HUES64 (cell line): ENCODE results near the gene PCSK6.

Experiments used
- H3K27ac ChIP-seq: 2 replicates; pipeline ENCODE4 v1.7.0; 2013; ENCODE audit warnings: low read depth, low read length, inconsistent platforms
- H3K27me3 ChIP-seq: 2 replicates; pipeline ENCODE4 v1.6.1; 2013; ENCODE audit warnings: mild to moderate bottlenecking, low read length; ENCODE audit not compliant: insufficient read depth
- H3K36me3 ChIP-seq: 2 replicates; pipeline ENCODE4 v1.6.1; 2013; ENCODE audit warnings: mild to moderate bottlenecking, low read length; ENCODE audit not compliant: insufficient read depth
- H3K4me1 ChIP-seq: 2 replicates; pipeline ENCODE4 v1.6.1; 2013; ENCODE audit warnings: mild to moderate bottlenecking, low read length, moderate library complexity; ENCODE audit not compliant: insufficient read depth
- H3K4me3 ChIP-seq: 2 replicates; pipeline ENCODE4 v1.5.1; 2013; ENCODE audit warnings: mild to moderate bottlenecking, low read length, moderate library complexity
- H3K9ac ChIP-seq: 2 replicates; pipeline ENCODE4 v1.6.1; 2013; ENCODE audit warnings: mild to moderate bottlenecking, low read depth, low read length
- H3K9me3 ChIP-seq: 2 replicates; pipeline ENCODE4 v1.6.1; 2013; ENCODE audit warnings: low read depth, low read length; ENCODE audit not compliant: insufficient read depth
- WGBS: fragments of 150-250, 120-280 bp; methylation state at CpG from one replicate; pipeline ENCODE4 v1.1.7; 2013; ENCODE audit warnings: missing lambda C conversion rate; 5-methylcytosine and 5-hydroxymethylcytosine counted together

Gene PCSK6

GRCh38 chr15:101325263-101326025 is 164.1 kb downstream of the PCSK6 start:
- Histone ChIP-seq H3K27me3 (no peaks in the 10 kb centered on the region; the same call in 1 of the 2 replicates), H3K27ac (no peak overlapping the region), H3K9me3 (no peaks in the 10 kb centered on the region), H3K9ac (no peak overlapping the region), H3K4me1 (no peaks in the 10 kb centered on the region), H3K36me3 (no peaks in the 10 kb centered on the region), H3K4me3 (no peak overlapping the region)
- WGBS = 93% methylated on average over 19 of the region's 19 CpGs

- Histone ChIP-seq H3K27me3 (no peaks in the 10 kb centered on the region), H3K4me3 (no peak overlapping the region), H3K9ac (no peak overlapping the region), H3K4me1 (no peaks in the 10 kb centered on the region), H3K36me3 (no peaks in the 10 kb centered on the region), H3K9me3 (no peaks in the 10 kb centered on the region), H3K27ac (no peak overlapping the region)
- WGBS = 94% methylated on average over 13 of the region's 13 CpGs
These were observed 164.9 kb downstream of the PCSK6 start for GRCh38 chr15:101324524-101325177.

DNA sequence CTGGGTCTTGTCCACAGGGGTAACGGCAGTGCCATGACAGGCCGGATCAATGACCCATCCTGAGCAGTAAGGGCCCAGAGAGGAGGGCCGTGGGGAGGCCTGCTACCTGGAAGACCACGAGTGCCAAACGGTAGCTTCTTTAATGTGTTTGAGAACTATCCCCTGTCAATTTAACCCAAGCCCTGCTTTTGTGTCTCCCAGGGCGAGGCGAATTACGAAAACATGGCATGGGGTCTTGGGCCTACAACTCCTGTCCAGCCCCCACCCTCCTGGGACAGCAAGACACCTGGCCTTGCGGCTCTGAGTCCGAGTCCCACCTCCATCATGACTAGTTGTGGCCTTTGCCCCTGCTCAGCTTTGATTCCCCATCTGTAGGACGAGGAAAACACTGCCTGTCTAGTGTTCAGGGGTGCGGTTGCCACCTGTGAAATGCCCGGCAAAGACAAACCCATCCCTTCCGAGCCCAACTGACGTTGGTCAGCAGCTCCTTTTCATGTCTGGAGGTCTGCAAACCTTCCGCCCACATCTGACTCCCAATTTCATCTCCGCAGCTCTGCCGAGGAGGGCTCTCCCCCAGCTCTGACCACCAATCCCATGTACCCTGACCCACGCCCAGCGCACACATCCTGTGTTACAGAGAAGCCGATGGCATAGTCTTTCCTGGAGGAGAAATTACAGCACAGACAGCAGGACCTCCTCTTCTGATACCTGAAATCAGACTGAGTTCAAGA is 165.5 kb downstream of the PCSK6 start:
- Histone ChIP-seq H3K27me3 (no peaks in the 10 kb centered on the region), H3K4me3 (no peak overlapping the region), H3K9me3 (no peaks in the 10 kb centered on the region), H3K4me1 (no peaks in the 10 kb centered on the region), H3K27ac (no peak overlapping the region), H3K9ac (no peak overlapping the region), H3K36me3 (no peaks in the 10 kb centered on the region)
- 93% methylated on average over 21 of the region's 21 CpGs for WGBS

DNA sequence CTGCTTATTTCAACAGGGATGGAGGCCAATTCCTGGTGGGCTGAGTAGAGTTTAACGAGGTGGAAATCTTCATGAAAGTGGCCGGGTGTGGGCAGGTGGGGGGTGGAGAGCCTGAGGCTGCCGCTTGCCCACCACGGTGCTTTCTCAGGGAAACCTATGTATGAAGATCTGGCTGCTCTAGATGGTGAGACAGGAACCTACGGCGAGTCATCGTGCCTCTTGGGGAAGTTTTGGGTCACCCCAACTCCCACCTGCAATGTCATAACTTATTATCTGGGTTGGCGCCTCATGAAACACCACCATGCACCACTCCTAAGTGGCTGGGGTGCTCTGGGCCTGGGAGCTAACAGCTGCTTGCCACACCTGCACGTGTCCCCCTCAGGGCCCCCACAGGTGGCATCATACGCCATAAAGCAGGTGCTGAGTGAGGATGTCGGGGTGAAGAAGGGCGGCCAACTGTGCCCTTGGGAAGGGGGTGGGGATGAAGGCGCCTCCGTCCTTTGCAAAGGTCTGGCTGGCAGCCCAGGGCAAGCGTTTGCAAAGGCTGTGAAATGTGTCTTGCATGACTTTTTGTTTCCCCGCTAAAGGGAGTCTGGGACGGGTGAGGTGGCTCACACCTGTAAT is 166.5 kb downstream of the PCSK6 start:
- Histone ChIP-seq H3K4me3 (no peak overlapping the region), H3K27ac (no peak overlapping the region), H3K4me1 (no peaks in the 10 kb centered on the region), H3K27me3 (no peaks in the 10 kb centered on the region), H3K9ac (no peak overlapping the region), H3K36me3 (no peaks in the 10 kb centered on the region), H3K9me3 (no peaks in the 10 kb centered on the region)
- whole genome bisulfite sequencing = 96% methylated on average over 17 of the region's 17 CpGs

DNA sequence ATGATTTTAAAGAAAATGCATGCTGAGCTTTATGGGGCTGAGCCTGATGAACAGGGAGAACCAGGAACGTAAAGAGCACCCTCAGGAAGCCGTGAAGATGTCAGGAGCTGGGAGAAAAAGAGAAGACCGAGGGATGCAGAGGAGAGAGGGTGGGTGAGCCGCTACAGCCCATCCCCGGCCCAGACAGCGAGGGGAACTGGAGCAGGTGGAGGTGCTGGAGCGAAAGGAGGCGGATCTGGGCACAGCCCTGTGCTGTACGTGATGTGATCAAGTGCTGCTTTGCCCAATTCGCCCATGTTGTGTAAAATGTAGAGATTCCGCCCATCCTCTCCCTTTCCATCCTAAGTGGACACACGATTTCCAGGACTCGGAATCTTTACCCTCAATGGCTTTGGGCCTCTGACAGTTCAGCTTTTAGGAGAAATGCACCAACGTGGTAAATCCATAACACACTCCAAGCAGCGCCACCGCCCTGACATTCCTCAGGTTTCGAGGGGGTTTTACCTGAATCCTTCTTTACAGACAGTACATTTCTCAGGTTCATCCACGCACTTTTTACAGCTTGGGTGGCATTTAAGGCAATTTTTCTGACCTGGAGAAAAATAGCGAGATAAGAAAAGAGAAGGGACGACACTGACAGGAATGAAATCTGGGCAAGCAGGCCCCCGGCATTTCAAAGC is 167.4 kb downstream of the PCSK6 start:
- H3K36me3 ChIP-seq = no peaks in the 10 kb centered on the region
- no peaks in the 10 kb centered on the region for H3K27me3 ChIP-seq
- H3K9ac ChIP-seq = no peak overlapping the region
- no peak overlapping the region for H3K4me3 ChIP-seq
- H3K9me3 ChIP-seq = no peaks in the 10 kb centered on the region
- 92% methylated on average over 20 of the region's 21 CpGs for WGBS
- H3K27ac ChIP-seq = no peak overlapping the region
- H3K4me1 ChIP-seq = no peaks in the 10 kb centered on the region

GRCh38 chr15:101320501-101321052 is 168.9 kb downstream of the PCSK6 start:
- WGBS = 91% methylated on average over 21 of the region's 21 CpGs
- Histone ChIP-seq H3K27me3 (no peaks in the 10 kb centered on the region), H3K9me3 (no peaks in the 10 kb centered on the region), H3K4me3 (no peak overlapping the region), H3K9ac (no peak overlapping the region), H3K27ac (no peak overlapping the region), H3K36me3 (no peaks in the 10 kb centered on the region), H3K4me1 (no peaks in the 10 kb centered on the region)

GRCh38 chr15:101318839-101319238 is 170.7 kb downstream of the PCSK6 start:
- no peaks in the 10 kb centered on the region for H3K36me3 ChIP-seq
- no peak overlapping the region for H3K4me3 ChIP-seq
- H3K27me3 ChIP-seq = no peaks in the 10 kb centered on the region
- H3K4me1 ChIP-seq = no peaks in the 10 kb centered on the region
- no peak overlapping the region for H3K9ac ChIP-seq
- 72% methylated on average over 7 of the region's 7 CpGs for WGBS
- no peaks in the 10 kb centered on the region for H3K9me3 ChIP-seq
- no peak overlapping the region for H3K27ac ChIP-seq

DNA sequence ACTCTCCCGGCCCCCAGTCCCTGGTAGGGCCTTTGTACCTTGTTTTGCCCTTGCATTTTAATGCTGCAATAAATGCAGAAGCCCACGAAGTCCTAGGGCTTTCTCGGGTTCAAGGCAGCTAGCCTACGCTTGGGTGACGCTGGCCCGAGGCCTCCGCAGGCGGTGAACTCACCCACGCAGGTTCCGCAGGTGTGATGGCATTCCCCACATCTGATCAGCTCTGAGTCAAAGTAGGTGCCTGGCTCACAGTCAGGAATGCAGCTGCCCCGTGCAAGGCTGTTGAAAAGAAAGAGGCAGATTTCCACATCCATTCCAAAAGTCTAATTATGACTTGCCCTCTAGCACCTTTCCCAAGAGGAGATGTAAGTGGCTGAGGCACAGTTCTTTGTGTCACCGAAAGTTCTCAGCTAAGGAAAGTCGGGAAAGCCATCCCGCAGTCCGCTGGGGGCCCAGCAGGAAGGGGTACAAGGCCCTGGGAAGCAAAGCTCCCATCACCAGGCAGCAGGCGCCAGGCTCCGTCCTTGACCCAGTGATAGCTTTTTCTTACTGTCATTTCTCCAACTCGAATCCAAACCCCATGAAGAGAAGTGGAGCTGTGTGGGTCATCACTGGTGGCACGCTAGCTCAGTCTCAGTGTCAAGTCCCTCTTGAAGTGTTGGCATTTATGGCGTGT is 171.2 kb downstream of the PCSK6 start:
- Histone ChIP-seq H3K36me3 (no peaks in the 10 kb centered on the region), H3K27ac (no peak overlapping the region), H3K9ac (no peak overlapping the region), H3K27me3 (no peaks in the 10 kb centered on the region), H3K9me3 (no peaks in the 10 kb centered on the region), H3K4me3 (no peak overlapping the region), H3K4me1 (no peaks in the 10 kb centered on the region)
- WGBS = 93% methylated on average over 20 of the region's 20 CpGs

DNA sequence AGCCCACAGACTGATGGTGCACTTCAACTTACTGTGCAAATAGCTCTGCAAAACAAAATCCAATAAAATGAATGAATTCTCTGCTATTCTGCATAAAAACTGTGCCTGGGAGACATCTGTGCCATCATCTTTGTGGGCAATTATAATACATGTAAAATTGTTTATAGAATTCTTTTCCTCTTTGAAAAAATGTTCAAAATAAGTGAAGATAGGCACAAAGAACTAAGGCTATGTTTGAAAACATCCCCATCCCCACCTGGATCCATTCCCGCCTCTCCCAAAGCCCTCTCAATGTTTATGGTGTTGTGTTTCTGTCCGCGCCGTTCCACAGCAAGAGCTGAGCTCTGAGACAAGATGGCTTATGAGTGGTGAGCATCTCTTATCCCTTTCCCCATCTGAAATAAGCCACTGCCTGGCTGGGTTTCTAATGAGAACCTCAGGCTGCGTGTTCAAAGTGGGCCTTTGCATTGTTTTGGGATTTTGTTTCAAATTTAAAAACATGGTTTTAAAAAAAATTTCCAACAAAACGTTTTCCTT is 172.1 kb downstream of the PCSK6 start:
- H3K4me1 ChIP-seq = no peaks in the 10 kb centered on the region
- H3K36me3 ChIP-seq = no peaks in the 10 kb centered on the region
- no peak overlapping the region for H3K4me3 ChIP-seq
- H3K27me3 ChIP-seq = no peaks in the 10 kb centered on the region
- H3K9ac ChIP-seq = no peak overlapping the region
- H3K27ac ChIP-seq = no peak overlapping the region
- no peaks in the 10 kb centered on the region for H3K9me3 ChIP-seq
- WGBS = 93% methylated on average over 3 of the region's 6 CpGs

DNA sequence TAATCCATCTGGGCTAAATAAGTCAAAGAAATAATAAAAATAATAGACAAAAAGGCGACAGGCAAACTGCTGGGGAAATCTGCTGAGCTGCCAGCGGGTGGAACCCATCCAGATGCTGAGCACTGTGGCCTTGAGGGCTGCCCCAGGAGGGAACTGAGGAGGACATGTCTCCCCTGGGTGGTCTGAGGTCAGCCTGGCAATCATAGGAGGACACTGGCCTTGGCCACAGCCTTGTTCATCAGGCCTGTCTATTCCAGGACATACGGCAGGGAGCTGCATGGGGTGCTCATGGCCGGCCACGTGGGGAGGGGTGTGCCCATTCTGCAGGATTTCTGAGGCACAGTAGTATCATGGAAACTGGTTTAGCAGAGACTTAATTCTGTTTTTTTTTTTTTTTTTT is 173.0 kb downstream of the PCSK6 start:
- Histone ChIP-seq H3K36me3 (no peaks in the 10 kb centered on the region), H3K4me3 (no peak overlapping the region), H3K27ac (no peak overlapping the region), H3K9ac (no peak overlapping the region), H3K4me1 (no peaks in the 10 kb centered on the region), H3K27me3 (no peaks in the 10 kb centered on the region), H3K9me3 (no peaks in the 10 kb centered on the region)
- WGBS = 86% methylated on average over 5 of the region's 5 CpGs
